SU-DHL-6 (cell line): ENCODE results near the gene ZNF219.

Source experiments
- H2AFZ ChIP-seq: fragments of 200-600 bp; sonication (generic); 2 replicates; pipeline ENCODE4 v1.6.1; 2014; ENCODE audit warnings: low read depth, mild to moderate bottlenecking, moderate library complexity, mixed read lengths, antibody characterized with exemption, low read length; ENCODE audit not compliant: severe bottlenecking
- H3F3A ChIP-seq: fragments of 200-600 bp; shearing (Covaris generic); 2 replicates; pipeline ENCODE4 v1.6.0; 2016; ENCODE audit warnings: antibody characterized with exemption, mild to moderate bottlenecking; ENCODE audit not compliant: insufficient read depth
- H3K27ac ChIP-seq: fragments of 200-600 bp; sonication (generic); 2 replicates; pipeline ENCODE4 v1.5.1; 2016; ENCODE audit warnings: low read depth, mild to moderate bottlenecking, low read length, moderate library complexity, mixed read lengths
- H3K27me3 ChIP-seq: fragments of 200-600 bp; sonication (generic), shearing (Covaris generic); 2 replicates; pipeline ENCODE4 v1.6.0; 2014; ENCODE audit warnings: mild to moderate bottlenecking, low read length
- H3K36me3 ChIP-seq: fragments of 200-600 bp; sonication (generic); 2 replicates; pipeline ENCODE4 v1.6.1; 2014; ENCODE audit warnings: mild to moderate bottlenecking, low read length, mixed read lengths
- H3K4me2 ChIP-seq: fragments of 300-600, 200-600 bp; shearing (Covaris generic), sonication (generic); 2 replicates; pipeline ENCODE4 v1.6.0; 2014; ENCODE audit warnings: low read length, low read depth, mild to moderate bottlenecking; ENCODE audit not compliant: poor library complexity, severe bottlenecking
- H3K4me3 ChIP-seq: fragments of 200-600 bp; sonication (generic); 2 replicates; pipeline ENCODE4 v1.5.1; 2014; ENCODE audit warnings: antibody characterized with exemption, low read length, mild to moderate bottlenecking, mixed read lengths; ENCODE audit not compliant: insufficient read depth, poor library complexity, severe bottlenecking
- H3K79me2 ChIP-seq: fragments of 200-600 bp; sonication (generic); 2 replicates; pipeline ENCODE4 v1.6.1; 2014; ENCODE audit warnings: mild to moderate bottlenecking, low read length, moderate library complexity; ENCODE audit not compliant: insufficient read depth
- H3K9ac ChIP-seq: fragments of 200-600 bp; sonication (generic); 2 replicates; pipeline ENCODE4 v1.7.0; 2014; ENCODE audit warnings: mild to moderate bottlenecking, low read length
- H3K9me2 ChIP-seq: fragments of 200-600 bp; sonication (generic); replicated peaks from 2 replicates; pipeline ENCODE4 v1.6.1; 2014; ENCODE audit warnings: low read length; ENCODE audit not compliant: insufficient read depth
- H3K9me3 ChIP-seq: fragments of 200-600 bp; sonication (generic); 2 replicates; pipeline ENCODE4 v1.6.1; 2014; ENCODE audit warnings: low read length, mixed read lengths; ENCODE audit not compliant: insufficient read depth
- H4K20me1 ChIP-seq: fragments of 200-600 bp; sonication (generic); 2 replicates; pipeline ENCODE4 v1.6.1; 2014; ENCODE audit warnings: low read depth, mild to moderate bottlenecking, antibody characterized with exemption, low read length, moderate library complexity, mixed read lengths
- CTCF ChIP-seq: fragments of 200-600 bp; sonication (generic); IDR thresholded peaks from one replicate; pipeline ENCODE4 v1.5.1; 2017; ENCODE audit warnings: antibody characterized with exemption, mild to moderate bottlenecking, low read length, moderate library complexity; ENCODE audit not compliant: insufficient read depth, poor library complexity, severe bottlenecking
- EZH2phosphoT487 ChIP-seq: fragments of 200-600 bp; sonication (generic), shearing (Covaris generic); conservative IDR thresholded peaks from 2 replicates; pipeline ENCODE4 v1.6.1; 2018; ENCODE audit warnings: mild to moderate bottlenecking, antibody characterized with exemption, low read length, moderate library complexity, mixed read lengths

The ZNF219 gene

DNA sequence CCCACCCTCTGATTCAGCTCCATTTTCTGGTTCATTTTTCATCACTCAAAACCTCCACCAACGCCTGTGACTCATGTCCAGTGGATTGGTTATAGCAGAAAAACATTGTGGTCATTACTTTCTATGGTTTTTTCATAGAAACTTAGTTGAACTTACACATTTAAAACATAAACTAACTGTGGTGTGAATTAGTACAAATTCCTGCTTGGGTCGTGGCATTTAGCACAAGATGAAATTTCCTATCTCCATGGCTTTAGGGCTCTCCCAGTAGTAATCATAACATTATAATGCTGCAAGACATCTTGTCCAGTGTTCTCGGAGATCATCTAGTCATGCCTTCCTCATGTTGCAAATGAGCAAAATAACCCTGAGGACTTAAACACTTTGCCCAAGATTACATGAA lies 49.2 kb downstream of the ZNF219 start:
- Histone ChIP-seq H3K4me2 (no peak overlapping the region), H3K79me2 (no peaks in the 10 kb centered on the region), H3K9me3 (no peaks in the 10 kb centered on the region), H2AFZ (no peak overlapping the region), H4K20me1 (no peaks in the 10 kb centered on the region), H3K36me3 (no peaks in the 10 kb centered on the region), H3K9ac (no peak overlapping the region), H3F3A (no peaks in the 10 kb centered on the region), H3K27ac (no peak overlapping the region), H3K27me3 (no peaks in the 10 kb centered on the region), H3K4me3 (no peak overlapping the region), H3K9me2 (no peaks in the 10 kb centered on the region)
- TF ChIP-seq EZH2phosphoT487 (no peak), CTCF (no peak)

DNA sequence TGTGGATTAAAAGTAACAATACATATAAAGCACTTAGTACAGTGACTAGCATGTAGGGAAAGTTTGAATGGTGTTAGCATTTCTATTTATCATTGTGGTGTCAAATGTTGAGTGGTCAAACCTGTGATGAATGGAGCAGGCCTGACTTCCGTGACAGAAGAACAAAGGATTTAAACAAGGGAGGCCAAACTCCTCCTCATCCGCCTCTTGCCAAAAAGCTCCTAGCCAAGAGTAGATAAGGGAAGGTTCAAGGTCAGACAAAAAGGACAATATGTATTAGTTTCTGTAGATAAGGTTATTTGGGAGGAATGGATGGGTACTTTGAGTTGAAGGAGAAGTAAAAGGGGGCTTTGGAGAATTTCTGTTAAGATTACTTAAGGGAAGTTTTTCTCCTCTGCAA lies 49.8 kb downstream of the ZNF219 start:
- Histone ChIP-seq H2AFZ (no peak overlapping the region), H3K27me3 (no peaks in the 10 kb centered on the region), H4K20me1 (no peaks in the 10 kb centered on the region), H3K9ac (no peak overlapping the region), H3K79me2 (no peaks in the 10 kb centered on the region), H3K4me3 (no peak overlapping the region), H3K4me2 (no peak overlapping the region), H3K27ac (no peak overlapping the region), H3K9me3 (no peaks in the 10 kb centered on the region), H3F3A (no peaks in the 10 kb centered on the region), H3K36me3 (no peaks in the 10 kb centered on the region), H3K9me2 (no peaks in the 10 kb centered on the region)
- TF ChIP-seq EZH2phosphoT487 (no peak), CTCF (no peak)

GRCh38 chr14:21047378-21047781 lies 51.1 kb downstream of the ZNF219 start:
- no peak overlapping the region for H3K27ac ChIP-seq

More at GRCh38 chr14:21047378-21047781, 51.1 kb downstream of the ZNF219 start:
- Histone ChIP-seq H3F3A (no peaks in the 10 kb centered on the region), H3K9ac (no peak overlapping the region), H3K4me2 (no peak overlapping the region), H3K79me2 (no peaks in the 10 kb centered on the region), H2AFZ (no peak overlapping the region), H3K27me3 (no peaks in the 10 kb centered on the region), H4K20me1 (no peaks in the 10 kb centered on the region), H3K9me3 (no peaks in the 10 kb centered on the region), H3K9me2 (no peaks in the 10 kb centered on the region), H3K4me3 (no peak overlapping the region), H3K36me3 (no peaks in the 10 kb centered on the region)
- TF ChIP-seq EZH2phosphoT487 (no peak), CTCF (no peak)
